ELR (cell line): ENCODE measurements around the gene WRAP73.

Experiments used
- DNase-seq: peaks from one replicate; pipeline ENCODE4 v3.0.0-alpha.2; 2015; ENCODE audit warnings: low read depth

The WRAP73 gene

DNA sequence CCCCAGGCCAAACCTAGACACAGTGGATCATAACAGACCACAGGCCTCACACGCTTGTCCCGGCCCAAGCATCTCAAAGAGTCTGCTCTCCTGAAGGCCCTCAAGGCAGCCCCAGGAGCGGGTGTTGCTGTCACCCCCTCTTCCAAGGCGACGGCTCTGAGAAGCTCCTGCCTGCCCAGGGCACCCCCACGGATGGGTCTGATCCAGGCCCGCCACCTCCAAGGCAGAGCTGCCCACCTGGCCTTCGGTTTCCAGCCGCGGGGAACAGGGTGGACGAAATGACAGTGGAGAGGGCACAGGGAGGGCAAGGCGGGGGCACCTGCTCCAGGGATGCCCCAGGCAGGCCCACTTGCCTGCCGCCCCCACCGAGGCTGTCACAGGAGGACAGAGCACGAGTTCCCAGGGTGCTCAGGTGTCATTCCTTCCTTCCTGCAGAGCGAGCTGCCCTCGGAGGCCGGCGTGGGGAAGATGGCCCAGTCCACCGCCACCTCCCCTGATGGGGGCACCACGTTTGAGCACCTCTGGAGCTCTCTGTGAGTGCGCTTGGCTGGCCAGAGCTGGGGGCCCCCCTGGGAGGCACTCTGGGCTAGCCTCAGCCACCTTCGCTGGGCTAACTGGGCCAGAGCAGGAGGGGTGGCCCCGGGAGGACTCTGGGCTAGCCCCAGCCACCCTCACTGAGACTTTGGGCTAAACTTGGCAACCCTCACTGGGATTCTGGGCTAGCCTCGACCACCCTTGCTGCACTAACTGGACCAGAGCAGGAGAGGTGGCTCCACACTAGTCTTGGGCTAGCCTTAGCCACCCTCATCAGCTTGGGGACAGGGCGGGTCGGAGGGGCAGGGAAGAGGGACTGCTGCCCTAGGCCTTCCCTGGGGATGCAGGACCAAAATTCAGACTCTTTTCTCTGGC is 32.2 kb upstream of the WRAP73 start:
- DNase-seq = no peak

DNA sequence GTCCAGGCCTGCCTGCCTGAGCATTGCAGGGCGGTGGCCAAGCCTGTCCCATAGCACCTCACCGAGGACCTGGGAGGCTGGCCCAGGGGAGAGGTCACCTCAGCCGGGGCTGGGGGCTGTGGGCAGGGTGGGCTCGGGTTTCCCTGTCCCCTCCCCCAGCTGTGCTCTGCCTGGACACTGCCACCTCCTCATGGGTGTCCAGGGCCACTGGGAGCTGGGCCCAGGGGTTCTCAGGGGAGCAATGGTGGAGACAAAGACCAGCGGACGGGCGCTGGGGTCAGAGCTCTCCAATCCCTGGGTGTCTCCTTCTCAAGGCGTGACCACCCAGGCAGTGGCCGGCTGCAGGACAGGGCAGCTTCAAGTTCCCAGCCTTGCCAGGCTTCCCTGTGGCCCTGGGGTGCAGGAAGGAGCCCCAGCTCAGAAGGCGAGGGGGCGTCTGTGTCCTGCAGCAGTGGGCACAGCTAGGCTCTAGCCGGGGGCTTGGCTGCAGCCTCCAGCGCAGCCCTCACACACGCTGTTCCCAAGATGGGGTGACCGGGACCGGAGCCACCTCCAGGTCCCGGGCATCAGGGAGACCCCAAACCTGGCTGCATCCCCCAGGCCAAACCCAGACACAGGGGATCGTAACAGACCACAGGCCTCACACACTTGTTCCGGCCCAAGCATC is 31.5 kb upstream of the WRAP73 start:
- DNase-seq = no peak

DNA sequence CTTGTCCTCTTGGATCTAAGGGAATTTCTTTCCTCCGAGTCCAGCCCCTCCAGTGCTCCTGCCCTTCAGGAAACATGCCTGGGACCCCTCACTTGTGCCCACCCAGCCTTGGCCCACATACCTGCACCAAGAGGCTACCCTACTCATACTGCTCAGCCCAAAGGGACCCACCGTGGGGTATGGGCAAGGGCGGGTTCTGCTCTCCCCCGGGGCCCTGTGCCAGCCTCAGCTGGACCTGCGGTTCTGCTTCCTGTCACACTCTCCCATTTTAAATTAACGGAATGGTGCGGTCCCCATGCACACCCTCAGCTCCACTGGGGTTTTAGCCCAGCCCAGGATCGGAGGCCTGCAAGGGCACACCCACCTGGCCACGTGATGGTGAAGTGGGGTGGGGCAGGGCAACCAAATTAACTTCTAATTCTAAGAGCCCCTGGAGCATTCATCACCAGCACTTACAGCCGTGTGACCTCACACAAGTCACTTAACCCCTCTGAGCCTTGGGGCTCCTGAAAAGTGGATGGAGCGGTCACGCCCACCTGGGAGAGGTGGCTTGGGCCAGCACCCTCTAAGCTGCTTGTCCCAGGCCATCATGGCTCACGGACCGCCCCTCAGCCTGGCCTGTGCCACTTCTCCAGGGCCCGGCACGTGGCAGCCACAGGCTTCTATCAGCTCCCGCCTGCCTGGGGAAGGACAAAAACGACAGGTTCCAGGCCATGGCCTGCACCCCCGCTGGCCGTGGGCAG is 30.8 kb upstream of the WRAP73 start:
- DNase-seq = no peak

DNA sequence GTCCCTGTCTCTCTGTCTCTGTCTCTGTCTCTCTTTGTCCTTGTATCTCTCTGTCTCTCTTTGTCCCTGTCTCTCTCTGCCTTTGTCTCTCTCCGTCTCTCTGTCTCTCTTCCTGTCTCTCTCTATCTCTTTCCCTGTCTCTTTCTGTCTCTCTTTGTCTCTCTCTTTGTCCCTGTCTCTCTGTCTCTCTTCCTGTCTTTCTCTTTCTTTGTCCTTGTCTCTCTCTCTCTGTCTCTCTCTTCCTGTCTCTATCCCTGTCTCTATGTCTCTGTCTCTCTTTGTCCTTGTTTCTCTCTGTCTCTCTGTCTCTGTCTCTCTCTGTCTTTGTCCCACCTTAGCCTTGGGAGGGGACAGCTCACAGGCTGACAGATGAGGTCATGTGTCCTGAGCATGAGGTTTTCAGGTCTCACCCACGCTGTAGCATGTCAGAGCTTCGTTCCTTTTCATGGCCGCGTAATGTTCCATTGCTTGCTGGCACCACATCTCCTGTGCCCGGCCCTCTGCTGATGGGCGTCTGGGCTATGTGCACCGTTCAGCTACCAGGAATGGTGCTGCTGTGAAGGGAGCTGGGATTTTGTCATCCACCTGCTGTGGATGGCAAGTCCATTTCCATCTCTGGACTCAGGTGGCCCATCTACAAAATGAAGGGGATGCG is 30.0 kb upstream of the WRAP73 start:
- no peak for DNase-seq

DNA sequence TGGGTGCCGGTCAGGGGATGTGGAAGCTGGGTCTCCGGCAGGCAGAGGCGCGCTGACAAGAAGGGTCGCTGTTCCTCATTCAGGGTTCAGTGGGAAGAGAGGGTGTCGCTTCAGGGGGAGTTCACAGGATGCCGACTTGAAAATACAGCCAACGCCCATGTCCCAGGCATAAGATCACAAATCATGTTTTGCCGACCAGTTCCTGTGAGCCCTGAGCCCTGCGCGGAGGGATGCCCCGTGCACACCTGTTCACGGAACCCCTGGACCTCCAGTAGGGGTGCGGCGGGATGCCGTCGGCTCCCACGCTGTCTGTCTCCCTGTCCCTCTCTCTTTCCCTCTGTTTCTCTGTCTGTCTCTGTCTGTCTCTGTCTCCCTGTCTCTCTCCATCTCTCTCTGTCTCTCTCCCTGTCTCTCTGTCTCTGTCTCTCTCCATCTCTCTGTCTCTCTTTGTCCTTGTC is 29.2 kb upstream of the WRAP73 start:
- no peak for DNase-seq

DNA sequence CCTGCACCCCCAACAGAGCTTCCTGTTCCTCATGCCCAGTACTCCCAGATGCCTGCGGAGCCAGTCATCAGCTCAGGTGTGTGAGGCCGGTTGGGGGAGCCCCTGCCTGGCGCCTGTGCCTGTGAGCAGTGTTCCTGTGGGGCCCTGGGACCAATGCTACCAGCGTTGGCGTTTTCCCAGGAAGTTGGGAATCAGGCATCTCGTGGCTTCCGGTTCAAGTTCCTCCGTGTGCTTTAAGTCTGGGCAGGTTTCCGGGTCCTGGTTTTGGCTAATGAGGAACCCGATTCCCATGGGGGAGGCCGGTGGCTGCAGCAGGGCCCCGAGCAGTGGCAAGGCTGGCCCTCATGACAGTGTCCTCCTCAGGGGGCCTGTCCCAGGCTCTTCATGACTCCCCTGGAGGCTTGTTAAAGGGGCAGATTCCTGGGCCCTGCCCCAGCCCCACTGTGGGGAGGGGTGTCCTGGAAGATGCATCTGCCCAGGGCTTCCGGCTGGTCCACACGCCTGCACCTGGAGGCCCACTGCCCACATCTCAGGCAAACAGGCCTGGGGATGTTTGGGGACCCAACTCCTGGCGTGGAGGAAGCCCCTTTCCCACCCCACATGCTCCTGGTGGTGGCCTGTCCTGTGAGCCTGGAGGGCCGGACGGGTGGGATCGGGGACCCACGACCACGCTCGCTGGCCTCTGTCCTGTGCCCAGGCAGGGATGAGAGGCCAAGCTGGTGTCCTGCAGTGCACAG is 28.6 kb upstream of the WRAP73 start:
- no peak for DNase-seq

DNA sequence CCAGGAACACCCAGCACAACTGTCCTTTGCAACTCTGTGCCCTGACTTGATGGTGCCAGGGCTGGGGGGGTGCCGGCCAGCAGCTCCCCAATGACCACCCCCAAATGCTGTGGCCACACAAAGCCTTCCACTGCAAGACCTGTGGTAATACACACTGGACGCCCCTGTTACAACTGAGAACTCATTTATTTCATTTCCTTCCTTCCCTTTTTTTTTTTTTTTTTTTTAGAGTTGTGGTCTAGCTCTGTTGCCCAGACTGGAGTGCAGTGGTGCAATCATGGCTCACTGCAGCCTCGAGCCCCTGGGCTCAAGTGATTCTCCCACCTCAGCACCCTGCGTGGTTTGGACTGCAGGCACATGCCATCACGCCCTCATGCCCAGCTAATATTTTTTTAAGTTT is 27.6 kb upstream of the WRAP73 start:
- DNase-seq = no peak

DNA sequence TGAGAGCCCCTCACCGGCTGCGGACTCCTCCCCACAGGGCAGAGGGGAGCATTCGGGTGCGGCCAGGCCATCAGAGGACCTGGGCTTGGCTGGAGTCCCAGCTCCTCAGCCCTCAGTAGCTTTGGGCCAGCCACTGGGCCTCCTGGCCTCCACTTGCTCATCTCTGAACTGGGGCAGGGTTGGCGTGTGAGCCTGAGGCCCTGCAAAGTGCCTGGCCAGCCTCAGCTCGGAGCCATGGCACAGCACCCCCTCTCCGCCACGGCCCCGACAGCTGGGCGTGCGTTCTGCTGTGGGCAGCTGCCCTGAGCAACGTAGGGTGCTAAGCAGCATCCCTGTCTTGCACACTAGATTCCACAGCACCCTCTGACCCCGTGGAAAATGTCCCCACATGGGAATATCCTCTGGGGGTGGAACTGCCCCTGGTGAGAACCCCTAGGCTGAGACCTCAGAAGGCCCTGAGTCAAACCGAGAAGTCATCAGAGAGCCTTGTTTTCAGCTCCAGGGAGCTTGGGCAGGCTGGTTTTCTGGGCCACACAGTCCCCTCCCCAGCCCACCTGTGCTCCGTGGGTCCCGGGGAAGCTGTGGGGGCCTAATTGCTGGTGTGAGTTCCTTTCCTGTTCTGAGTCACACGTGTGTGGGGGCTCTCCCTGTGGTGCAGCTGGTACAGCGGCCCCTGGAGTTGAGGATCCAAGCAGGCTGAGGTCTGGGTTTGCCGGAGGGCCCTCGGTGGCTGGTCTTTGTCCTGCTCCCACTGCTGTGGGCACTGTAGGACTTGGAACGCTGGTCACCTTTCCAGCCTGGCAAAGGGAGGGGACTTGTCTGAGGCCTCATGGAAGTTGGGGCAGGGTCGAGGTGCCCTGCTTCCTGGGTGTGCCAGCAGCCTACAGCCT is 26.9 kb upstream of the WRAP73 start:
- no peak for DNase-seq

DNA sequence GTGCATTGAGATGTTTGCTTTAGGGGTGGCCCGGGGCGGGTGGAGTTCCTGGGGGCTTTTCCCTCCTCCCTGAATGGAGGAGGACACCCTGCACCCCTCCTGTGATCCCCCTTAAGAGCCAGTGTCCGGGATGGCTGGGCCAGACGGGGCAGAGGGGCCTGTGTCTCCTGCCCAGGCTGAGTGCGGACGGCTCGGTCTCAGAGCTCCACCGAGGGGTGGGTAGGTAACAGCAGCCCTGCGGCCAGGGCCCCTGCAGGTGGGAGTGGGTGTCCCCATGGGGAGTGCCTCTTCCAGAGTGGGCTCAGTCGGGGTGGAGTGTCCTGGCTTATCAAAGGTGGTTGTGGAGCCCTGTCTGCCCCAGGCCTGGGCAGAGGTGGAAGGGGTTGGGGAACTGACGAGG is 25.5 kb upstream of the WRAP73 start:
- no peak for DNase-seq

DNA sequence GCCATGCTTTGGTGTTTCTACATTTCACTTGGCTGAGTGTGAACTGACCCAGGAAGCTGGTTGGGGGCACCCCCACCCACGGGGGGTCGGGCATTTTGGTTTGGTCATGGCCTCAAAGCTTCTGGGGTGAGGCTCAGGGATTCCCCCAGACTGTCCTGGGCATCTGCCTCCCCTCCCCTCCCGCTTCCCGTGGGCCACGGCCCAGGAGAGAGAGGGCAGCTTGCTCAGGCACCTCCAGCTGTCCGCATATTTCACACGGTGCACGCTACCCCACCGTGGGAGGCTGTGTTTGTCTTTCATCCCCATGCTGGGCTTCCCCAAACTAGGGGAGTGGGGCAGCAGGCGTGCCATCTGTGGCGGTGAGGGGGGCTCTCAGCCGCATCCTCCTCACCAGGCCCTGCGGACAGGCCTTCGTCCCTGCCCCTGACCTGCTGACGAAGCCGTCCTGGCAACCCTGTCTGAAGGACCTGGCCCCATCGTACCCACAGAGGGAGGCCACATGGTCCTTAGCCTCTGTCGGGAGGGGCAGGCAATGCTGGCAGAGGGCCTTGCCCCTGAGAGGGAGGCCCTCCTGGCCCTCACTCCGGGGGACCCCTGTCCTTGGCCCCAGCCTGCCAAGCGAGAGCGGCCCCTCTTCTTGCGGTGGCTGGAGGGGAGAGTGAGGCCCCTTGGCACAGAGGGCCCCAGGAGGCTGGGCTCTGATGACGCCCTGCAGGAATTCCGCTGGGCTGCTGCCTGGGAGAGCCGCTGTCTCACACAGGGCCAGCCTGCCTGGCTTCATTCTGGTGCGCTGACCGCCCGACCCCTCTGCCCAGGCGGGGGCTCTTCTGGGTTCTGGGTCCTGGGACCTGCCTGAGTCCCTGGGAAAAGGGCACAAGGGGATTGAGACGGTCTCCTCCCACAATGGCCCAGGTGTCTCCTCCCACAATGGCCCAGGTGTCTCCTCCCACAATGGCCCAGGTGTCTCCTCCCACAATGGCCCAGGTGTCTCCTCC is 24.5 kb upstream of the WRAP73 start:
- no peak for DNase-seq

DNA sequence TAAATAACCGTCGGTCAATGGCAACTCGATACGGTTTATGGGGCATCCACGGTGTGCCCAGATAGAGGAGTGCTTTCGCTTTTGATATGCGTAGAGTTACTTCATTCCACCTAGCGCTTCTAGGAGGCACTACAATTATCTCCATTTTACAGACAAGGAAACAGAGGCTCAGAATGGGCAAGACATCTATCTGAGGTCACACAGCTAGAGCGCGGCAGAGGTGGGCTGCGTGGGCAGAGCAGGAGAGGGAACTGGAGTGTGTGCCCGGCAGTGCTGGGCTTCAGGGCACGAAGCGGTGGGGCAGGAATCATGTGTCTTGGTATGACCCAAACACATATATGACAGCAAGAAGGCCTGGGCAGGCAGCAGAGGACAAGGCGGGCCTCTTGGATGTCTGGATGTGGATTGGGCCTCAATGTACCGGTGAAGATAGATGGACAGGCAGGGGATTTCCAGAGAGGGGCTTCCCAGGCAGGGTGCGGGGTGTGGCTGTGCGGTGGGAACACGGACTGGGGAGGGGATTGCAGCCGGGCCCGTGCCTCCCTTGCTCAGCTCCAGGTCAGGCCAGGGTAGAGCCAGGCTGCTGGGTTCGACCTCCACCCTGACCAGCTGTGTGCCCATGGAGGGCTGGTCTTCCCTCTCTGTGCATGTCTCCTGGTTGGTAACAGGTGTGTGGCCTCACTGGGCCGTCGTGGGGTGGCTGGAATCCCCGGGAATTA is 23.6 kb upstream of the WRAP73 start:
- no peak for DNase-seq

DNA sequence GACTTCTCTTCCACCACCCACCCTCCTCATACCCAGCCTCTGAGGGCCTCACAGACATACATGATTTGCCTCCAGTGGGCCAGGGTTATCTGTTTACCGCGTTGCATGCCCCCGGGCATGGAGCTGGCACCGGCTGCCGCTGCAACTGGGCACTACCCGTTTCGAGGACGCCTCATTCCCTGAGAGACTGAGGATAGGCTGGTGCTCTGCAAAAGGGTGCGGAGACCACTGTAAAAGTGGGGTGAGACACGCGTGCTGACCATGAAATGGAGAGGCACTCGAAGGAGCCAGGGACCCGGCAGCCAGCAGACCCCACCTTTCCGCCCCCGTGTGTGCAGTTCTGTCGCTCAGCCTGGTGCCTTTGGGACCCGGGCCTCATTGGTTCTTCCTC is 23.1 kb upstream of the WRAP73 start:
- DNase-seq = no peak

DNA sequence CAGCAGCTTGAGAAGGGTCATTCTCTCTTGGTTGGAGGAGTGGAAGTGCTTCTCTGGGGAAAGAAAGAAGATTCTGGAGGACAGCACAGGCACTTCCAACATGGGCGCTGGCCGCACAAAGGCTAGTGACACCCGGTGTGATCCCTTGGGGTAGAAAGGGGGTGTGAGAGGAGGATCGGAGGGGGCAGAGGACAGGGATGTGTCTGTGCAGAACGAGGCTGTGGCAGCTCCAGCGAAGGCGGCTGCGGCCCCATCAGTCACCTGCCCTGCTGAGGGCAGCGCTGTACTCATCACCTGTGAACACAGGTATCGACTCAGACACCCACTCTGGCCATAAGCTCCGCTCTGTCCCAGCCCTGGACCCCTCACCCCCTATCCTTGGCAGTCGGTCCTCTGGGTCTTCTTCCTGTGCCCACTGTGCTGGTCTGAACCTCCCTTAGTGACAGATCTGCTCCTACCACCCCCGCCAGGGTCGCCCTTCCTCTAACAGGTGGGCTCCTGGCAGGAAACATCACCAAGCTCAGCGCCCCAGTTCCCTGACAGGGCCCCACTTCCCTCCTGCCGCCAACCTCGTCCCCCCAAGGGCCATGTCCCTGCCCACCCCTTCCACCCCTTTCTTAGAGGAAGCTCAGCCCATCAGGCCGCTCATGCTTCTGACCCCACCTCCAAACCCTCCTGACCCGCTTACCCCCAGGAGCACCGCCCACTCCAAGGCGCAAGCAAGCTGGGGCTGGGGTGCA is 22.5 kb upstream of the WRAP73 start:
- DNase-seq = no peak

DNA sequence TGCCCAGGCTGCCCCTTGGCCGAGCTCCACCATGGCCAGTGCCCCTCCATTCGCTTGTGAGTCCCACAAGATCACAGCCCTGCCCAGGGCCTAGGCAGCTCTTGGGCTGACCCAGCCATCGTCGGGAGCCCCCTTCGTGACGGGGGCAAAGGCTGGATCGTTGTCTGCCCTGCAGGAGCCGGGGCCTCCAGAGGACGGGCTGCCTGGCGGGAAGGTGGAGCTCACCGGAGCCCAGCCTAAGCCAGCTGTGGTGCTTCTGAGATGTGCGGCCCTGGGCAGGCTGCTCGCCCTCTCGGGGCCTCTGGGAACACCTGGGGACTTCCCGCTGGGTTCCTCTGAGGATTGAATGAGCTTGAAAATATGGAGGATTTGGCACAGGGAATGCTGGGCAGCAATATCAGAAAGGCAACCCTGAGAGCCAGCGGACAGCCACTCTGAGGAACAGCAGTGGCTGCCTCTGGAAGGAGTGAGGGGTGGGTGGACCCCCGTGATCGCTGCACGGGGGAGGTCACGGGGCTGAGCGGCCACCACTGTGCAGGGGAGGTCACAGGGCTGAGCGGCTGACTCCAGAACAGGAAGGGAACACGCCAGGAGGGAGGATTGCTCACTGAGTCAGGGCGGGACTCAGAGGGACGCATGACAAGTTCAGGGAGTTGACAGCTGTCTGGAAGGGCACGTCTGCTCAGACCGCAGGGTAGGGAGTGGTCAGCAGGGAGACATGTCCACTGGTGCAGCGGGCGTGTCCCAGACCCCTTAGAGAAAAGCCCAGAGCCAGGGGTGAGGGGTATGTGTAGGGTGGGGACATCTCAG is 21.7 kb upstream of the WRAP73 start:
- DNase-seq = peak; percentile 23

DNA sequence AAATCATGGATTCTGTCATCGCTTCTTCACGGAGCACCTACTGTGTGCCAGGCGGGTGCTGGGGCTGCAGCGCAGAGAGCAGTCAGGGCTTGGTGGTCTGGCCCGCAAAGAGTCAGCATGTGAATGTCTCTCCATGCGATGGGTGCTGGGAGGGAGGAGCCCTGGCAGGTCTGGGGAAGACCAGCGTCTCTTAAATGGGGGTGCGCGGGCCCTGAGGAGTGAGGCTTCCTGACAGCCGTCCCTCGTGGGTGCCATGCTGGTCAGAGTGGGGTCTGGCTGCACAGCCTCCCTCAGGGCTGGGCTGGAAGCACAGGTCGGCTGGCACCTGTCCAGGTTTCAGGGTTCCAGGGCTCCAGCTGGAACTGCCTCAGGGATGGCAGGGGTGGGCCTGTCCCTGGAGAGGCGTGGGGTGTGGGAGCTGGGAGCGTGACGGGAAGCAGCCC is 20.9 kb upstream of the WRAP73 start:
- no peak for DNase-seq

DNA sequence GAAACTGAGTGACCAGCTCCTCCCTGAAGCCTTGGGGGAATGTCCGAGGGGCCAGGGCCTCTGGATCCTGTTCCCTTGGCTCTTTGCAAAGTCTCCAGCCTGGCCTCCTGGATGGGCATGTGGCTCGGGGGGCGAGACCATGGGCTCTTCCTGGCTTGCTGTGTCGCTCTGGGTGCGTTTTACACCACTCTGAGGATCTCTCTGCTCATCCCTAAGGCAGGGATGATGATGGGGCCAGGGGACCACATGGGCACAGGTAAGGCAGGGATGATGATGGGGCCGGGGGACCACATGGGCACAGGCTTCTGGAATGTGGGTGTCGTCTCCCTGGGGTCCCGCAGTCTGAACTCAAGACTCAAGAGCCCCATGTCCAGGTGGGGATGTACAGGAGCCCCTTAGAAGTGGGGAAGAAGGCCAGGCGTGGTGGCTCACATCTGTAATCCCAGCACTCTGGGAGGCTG is 20.1 kb upstream of the WRAP73 start:
- DNase-seq = no peak

DNA sequence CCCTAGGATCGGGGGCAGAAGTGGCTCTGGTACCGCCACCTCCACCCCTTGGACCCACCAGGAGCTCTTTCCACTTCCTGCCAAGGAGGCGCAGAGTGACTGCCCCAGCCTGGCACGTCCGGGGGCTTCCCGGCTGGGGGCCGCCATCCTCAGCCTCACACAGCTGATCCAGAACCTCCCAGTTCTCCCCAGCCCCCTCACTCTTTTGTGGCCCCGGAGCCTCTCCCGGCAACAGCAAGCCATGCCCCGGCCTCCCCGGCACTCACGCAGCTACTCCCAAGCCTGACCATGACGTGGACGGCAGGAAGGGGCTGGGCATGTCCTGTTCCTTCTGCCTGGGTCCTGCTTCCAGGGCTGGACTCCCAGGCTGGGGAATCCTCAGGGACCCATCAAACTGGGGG is 19.5 kb upstream of the WRAP73 start:
- no peak for DNase-seq
